K562 (cell line): ENCODE data around the gene FGD6. TPM values are rescaled to one million over a fixed set of nuclear protein-coding genes. Genes with fewer than 3 reads are reported as not detected.

Experiments used
- DDX20 ChIP-seq: fragments of 450-650 bp; IDR thresholded peaks from 2 replicates; pipeline ENCODE4 v1.6.1; 2016; ENCODE audit warnings: missing genetic modification characterization, low read depth, mild to moderate bottlenecking, missing compliant biosample characterization, moderate library complexity
- ETV1 ChIP-seq: fragments of 450-650 bp; conservative IDR thresholded peaks from 2 replicates; pipeline ENCODE4 v1.6.1; 2016; ENCODE audit warnings: missing genetic modification characterization, control low read depth, low read depth, missing compliant biosample characterization
- ETV5 ChIP-seq: sonication (generic); formaldehyde crosslinking; IDR thresholded peaks from 2 replicates; pipeline ENCODE4 v1.4.0; 2020; ENCODE audit warnings: low read depth, mild to moderate bottlenecking, missing genetic modification reagents
- IRF2 ChIP-seq: sonication (generic); formaldehyde crosslinking; IDR thresholded peaks from 2 replicates; pipeline ENCODE4 v1.8.1; 2022; ENCODE audit warnings: mild to moderate bottlenecking, missing genetic modification reagents
- KLF10 ChIP-seq: fragments of 250-450 bp; sonication (Bioruptor Pico); IDR thresholded peaks from 2 replicates; pipeline ENCODE4 v1.6.1; 2021; ENCODE audit warnings: matching md5 sums
- NFYB ChIP-seq: IDR thresholded peaks from 2 replicates; pipeline ENCODE4 v1.6.1; 2011; ENCODE audit warnings: mild to moderate bottlenecking, moderate library complexity; ENCODE audit not compliant: insufficient read length; ENCODE audit errors: extremely low read depth
- POLR3A ChIP-seq: IDR thresholded peaks from 2 replicates; pipeline ENCODE4 v1.6.1; 2011; ENCODE audit warnings: borderline replicate concordance, mild to moderate bottlenecking, moderate library complexity; ENCODE audit not compliant: insufficient read length, insufficient read depth; ENCODE audit errors: extremely low read depth
- TARDBP ChIP-seq: fragments of 450-650 bp; IDR thresholded peaks from 2 replicates; pipeline ENCODE4 v1.6.1; 2016
- VEZF1 ChIP-seq: fragments of 200-800 bp; sonication (Bioruptor generic); IDR thresholded peaks from 2 replicates; pipeline ENCODE4 v1.6.1; 2017; ENCODE audit warnings: missing genetic modification characterization, missing compliant biosample characterization
- ZFP36 ChIP-seq: fragments of 150-350 bp; IDR thresholded peaks from 2 replicates; pipeline ENCODE4 v1.6.1; 2018; ENCODE audit warnings: low read length, low read depth; ENCODE audit not compliant: partially characterized antibody
- ZKSCAN1 ChIP-seq: fragments of 150-350 bp; IDR thresholded peaks from 2 replicates; pipeline ENCODE4 v1.6.1; 2016; ENCODE audit warnings: low read depth, low read length
- ZKSCAN3 ChIP-seq: fragments of 250-450 bp; sonication (Bioruptor Pico); IDR thresholded peaks from 2 replicates; pipeline ENCODE4 v1.4.0; 2020
- ZNF436 ChIP-seq: fragments of 250-450, 450-650 bp; sonication (Bioruptor Pico); formaldehyde crosslinking; IDR thresholded peaks from 2 replicates; pipeline ENCODE4 v1.7.0; 2020; ENCODE audit warnings: mild to moderate bottlenecking
- polyA plus RNA-seq, 8 experiments: library from polyadenylated mRNA; depleted of rRNA in 4 of 8; stranded (reverse) in 5 of 8; unstranded in 3 of 8; fragments of >200 nt; fragmentation: Nextera tagmentation in 2 of 8; fragmentation: Illumina TruSeq in 1 of 8; extraction: Ambion mirVana in 2 of 8; extraction: Trizol in 1 of 8; gene quantifications; 2 replicates each; pipeline versions ENCODE4 v1.2.1 to v1.2.3, GENCODE V29; 2011 to 2014; ENCODE audit warnings: inconsistent platforms in 1 of 8, missing spikeins in 1 of 8
- total RNA-seq, 7 experiments: library from RNA; depleted of rRNA in 6 of 7; stranded (reverse); fragments of >200 nt in 6 of 7; fragmentation: Illumina TruSeq in 2 of 7; extraction: Trizol in 2 of 7; gene quantifications; 2 replicates each; pipeline versions ENCODE4 v1.2.1 to v1.2.3, GENCODE V29; 2011 to 2021; ENCODE audit warnings: low replicate concordance in 1 of 7
- TF ChIP-seq, protein P1 (sequence below): fragments of 250-450 bp; sonication (Bioruptor Pico); IDR thresholded peaks from 2 replicates; pipeline ENCODE4 v1.4.0; 2020; ENCODE audit warnings: mild to moderate bottlenecking, moderate library complexity, borderline replicate concordance
- TF ChIP-seq, protein P2 (sequence below): sonication (generic); formaldehyde crosslinking; IDR thresholded peaks from 2 replicates; pipeline ENCODE4 v1.8.0; 2022; ENCODE audit warnings: missing genetic modification reagents, mild to moderate bottlenecking, borderline replicate concordance
- TF ChIP-seq, protein P3 (sequence below): IDR thresholded peaks from 2 replicates; pipeline ENCODE4 v1.6.1; 2012; ENCODE audit warnings: low read depth, low read length, improper control_type of control experiment, borderline replicate concordance
- TF ChIP-seq, protein P4 (sequence below): fragments of 250-450 bp; sonication (Bioruptor Pico); IDR thresholded peaks from 2 replicates; pipeline ENCODE4 v1.4.0; 2020; ENCODE audit warnings: mild to moderate bottlenecking, moderate library complexity

The FGD6 gene
- total and polyA plus RNA-seq, 9 of the 15 experiments (the other 6 are each of a cell fraction or from before 2014, with no cell fraction given) = 1.5 to 11.1 (median 5.8) TPM

DNA sequence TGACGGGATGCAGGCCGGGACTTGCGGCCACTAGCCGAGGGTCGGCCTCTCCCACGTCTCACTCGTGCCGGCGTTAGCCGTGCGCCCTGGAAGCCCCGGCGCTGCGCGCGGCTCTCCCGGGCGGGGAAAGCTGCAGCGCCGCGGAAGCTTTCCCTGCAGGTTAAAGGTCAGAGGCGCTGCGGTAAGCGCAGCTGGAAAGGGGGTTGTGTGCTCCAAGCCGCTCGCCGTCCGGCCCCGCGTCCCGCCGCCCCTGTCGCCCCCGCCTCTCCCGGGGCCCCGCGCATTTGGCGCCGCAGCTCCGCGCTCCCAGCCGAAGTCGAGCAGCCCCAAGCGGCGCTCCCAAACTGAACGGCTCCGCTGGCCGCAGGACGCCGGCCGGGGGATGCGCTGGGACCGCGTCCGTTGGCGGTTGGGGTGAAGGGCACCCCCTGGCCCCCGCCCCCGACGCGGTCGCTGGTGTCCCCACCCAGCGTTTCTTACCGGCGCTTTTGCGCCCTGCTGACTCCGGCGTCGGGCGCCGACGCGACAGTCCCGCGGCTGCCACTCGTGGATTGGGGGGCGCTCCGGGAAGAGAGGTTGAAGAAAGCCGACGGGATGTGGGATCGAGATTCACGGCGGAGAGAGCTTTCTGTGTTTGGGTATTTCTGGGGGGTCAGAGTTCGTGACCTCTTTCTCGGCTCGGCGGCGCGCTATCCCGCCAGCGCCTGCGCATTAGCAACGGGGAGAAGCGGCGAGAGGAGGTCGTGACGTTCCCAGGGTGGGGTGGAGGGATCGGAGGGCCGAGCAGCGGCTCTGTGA is 144.2 kb downstream of the FGD6 start, which contains the start of gene NR2C1 (continued):
- TF ChIP-seq, protein P1, sequence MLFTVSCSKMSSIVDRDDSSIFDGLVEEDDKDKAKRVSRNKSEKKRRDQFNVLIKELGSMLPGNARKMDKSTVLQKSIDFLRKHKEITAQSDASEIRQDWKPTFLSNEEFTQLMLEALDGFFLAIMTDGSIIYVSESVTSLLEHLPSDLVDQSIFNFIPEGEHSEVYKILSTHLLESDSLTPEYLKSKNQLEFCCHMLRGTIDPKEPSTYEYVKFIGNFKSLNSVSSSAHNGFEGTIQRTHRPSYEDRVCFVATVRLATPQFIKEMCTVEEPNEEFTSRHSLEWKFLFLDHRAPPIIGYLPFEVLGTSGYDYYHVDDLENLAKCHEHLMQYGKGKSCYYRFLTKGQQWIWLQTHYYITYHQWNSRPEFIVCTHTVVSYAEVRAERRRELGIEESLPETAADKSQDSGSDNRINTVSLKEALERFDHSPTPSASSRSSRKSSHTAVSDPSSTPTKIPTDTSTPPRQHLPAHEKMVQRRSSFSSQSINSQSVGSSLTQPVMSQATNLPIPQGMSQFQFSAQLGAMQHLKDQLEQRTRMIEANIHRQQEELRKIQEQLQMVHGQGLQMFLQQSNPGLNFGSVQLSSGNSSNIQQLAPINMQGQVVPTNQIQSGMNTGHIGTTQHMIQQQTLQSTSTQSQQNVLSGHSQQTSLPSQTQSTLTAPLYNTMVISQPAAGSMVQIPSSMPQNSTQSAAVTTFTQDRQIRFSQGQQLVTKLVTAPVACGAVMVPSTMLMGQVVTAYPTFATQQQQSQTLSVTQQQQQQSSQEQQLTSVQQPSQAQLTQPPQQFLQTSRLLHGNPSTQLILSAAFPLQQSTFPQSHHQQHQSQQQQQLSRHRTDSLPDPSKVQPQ (CRISPR knock-in tag) = no peak
- TF ChIP-seq, protein P2, sequence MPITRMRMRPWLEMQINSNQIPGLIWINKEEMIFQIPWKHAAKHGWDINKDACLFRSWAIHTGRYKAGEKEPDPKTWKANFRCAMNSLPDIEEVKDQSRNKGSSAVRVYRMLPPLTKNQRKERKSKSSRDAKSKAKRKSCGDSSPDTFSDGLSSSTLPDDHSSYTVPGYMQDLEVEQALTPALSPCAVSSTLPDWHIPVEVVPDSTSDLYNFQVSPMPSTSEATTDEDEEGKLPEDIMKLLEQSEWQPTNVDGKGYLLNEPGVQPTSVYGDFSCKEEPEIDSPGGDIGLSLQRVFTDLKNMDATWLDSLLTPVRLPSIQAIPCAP (CRISPR knock-in tag) = no peak
- TF ChIP-seq ZKSCAN1 (0 out of 2 replicates have a peak, but pooled peaks have one; percentile 11), IRF2 (CRISPR knock-in tag) (no peak), POLR3A (no peak), TARDBP (no peak), KLF10 (CRISPR knock-in tag) (no peak), ZFP36 (no peak), ZKSCAN3 (CRISPR knock-in tag) (no peak), ETV5 (no peak), ZNF436 (CRISPR knock-in tag) (no peak), DDX20 (tag) (no peak), VEZF1 (peak; percentile 90), ETV1 (tag) (no peak), NFYB (no peak)
- TF ChIP-seq, protein P3, sequence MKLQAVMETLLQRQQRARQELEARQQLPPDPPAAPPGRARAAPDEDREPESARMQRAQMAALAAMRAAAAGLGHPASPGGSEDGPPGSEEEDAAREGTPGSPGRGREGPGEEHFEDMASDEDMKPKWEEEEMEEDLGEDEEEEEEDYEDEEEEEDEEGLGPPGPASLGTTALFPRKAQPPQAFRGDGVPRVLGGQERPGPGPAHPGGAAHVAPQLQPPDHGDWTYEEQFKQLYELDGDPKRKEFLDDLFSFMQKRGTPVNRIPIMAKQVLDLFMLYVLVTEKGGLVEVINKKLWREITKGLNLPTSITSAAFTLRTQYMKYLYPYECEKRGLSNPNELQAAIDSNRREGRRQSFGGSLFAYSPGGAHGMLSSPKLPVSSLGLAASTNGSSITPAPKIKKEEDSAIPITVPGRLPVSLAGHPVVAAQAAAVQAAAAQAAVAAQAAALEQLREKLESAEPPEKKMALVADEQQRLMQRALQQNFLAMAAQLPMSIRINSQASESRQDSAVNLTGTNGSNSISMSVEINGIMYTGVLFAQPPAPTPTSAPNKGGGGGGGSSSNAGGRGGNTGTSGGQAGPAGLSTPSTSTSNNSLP = no peak
- TF ChIP-seq, protein P4, sequence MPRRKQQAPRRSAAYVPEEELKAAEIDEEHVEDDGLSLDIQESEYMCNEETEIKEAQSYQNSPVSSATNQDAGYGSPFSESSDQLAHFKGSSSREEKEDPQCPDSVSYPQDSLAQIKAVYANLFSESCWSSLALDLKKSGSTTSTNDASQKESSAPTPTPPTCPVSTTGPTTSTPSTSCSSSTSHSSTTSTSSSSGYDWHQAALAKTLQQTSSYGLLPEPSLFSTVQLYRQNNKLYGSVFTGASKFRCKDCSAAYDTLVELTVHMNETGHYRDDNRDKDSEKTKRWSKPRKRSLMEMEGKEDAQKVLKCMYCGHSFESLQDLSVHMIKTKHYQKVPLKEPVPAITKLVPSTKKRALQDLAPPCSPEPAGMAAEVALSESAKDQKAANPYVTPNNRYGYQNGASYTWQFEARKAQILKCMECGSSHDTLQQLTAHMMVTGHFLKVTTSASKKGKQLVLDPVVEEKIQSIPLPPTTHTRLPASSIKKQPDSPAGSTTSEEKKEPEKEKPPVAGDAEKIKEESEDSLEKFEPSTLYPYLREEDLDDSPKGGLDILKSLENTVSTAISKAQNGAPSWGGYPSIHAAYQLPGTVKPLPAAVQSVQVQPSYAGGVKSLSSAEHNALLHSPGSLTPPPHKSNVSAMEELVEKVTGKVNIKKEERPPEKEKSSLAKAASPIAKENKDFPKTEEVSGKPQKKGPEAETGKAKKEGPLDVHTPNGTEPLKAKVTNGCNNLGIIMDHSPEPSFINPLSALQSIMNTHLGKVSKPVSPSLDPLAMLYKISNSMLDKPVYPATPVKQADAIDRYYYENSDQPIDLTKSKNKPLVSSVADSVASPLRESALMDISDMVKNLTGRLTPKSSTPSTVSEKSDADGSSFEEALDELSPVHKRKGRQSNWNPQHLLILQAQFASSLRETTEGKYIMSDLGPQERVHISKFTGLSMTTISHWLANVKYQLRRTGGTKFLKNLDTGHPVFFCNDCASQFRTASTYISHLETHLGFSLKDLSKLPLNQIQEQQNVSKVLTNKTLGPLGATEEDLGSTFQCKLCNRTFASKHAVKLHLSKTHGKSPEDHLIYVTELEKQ (CRISPR knock-in tag) = no peak
